GM23338 (cell line): Measurements from ENCODE around the gene GRIA3. TPM values are rescaled to one million over a fixed set of nuclear protein-coding genes. Genes with fewer than 3 reads are reported as not detected.

ENCODE experiments used
- ATAC-seq: fragments of 200-7000 bp; cut with Tn5 transposase; 3 replicates; pipeline ENCODE4 v1.9.1; 2020
- DNase-seq: peaks from one replicate; pipeline ENCODE4 v3.0.0-alpha.2; 2015; ENCODE audit warnings: low spot score
- H2AFZ ChIP-seq: fragments of 200-600 bp; sonication (generic); 2 replicates; pipeline ENCODE4 v1.8.0; 2016; ENCODE audit warnings: antibody characterized with exemption, mild to moderate bottlenecking, moderate library complexity
- H3F3A ChIP-seq: fragments of 200-600 bp; sonication (generic); replicated peaks from 2 replicates; pipeline ENCODE4 v1.8.0; 2017; ENCODE audit warnings: antibody characterized with exemption, mixed run types, low read depth
- H3K27ac ChIP-seq: fragments of 200-600 bp; sonication (generic); 2 replicates; pipeline ENCODE4 v1.6.1; 2016; ENCODE audit warnings: low read depth
- H3K27me3 ChIP-seq: fragments of 200-600 bp; sonication (generic); 2 replicates; pipeline ENCODE4 v1.8.0; 2016; ENCODE audit warnings: mild to moderate bottlenecking, mixed run types, moderate library complexity; ENCODE audit not compliant: insufficient read depth
- H3K36me3 ChIP-seq: fragments of 200-600 bp; sonication (generic); 2 replicates; pipeline ENCODE4 v1.8.0; 2016; ENCODE audit warnings: mild to moderate bottlenecking; ENCODE audit not compliant: insufficient read depth
- H3K4me1 ChIP-seq: fragments of 200-600 bp; sonication (generic); 2 replicates; pipeline ENCODE4 v1.8.0; 2016; ENCODE audit warnings: mild to moderate bottlenecking, moderate library complexity; ENCODE audit not compliant: insufficient read depth
- H3K4me2 ChIP-seq: fragments of 200-600 bp; sonication (generic); 2 replicates; pipeline ENCODE4 v1.7.1; 2017; ENCODE audit warnings: mixed run types
- H3K4me3 ChIP-seq: fragments of 200-600 bp; sonication (generic); 2 replicates; pipeline ENCODE4 v1.6.1; 2016; ENCODE audit warnings: mixed run types
- H3K79me2 ChIP-seq: fragments of 200-600 bp; sonication (generic); replicated peaks from 2 replicates; pipeline ENCODE4 v1.8.0; 2017; ENCODE audit warnings: mild to moderate bottlenecking; ENCODE audit not compliant: insufficient read depth
- H3K9me2 ChIP-seq: fragments of 200-600 bp; sonication (generic); 2 replicates; pipeline ENCODE4 v1.8.0; 2017; ENCODE audit not compliant: insufficient read depth
- H4K20me1 ChIP-seq: fragments of 200-600 bp; sonication (generic); replicated peaks from 2 replicates; pipeline ENCODE4 v1.8.0; 2017; ENCODE audit warnings: mild to moderate bottlenecking; ENCODE audit not compliant: insufficient read depth
- H3K27ac Mint-ChIP-seq: 2 replicates; pipeline ENCODE4 v1.8.0; 2020; ENCODE audit warnings: inconsistent platforms, mild to moderate bottlenecking, moderate library complexity, mixed read lengths
- H3K27me3 Mint-ChIP-seq: 3 replicates; pipeline ENCODE4 v1.8.0; 2022; ENCODE audit warnings: low read depth, mild to moderate bottlenecking, moderate library complexity, mixed read lengths, inconsistent platforms; ENCODE audit not compliant: insufficient read depth, poor library complexity
- H3K36me3 Mint-ChIP-seq: 3 replicates; pipeline ENCODE4 v1.8.0; 2021; ENCODE audit warnings: low read depth, mild to moderate bottlenecking, inconsistent platforms, moderate library complexity, mixed read lengths
- H3K4me1 Mint-ChIP-seq: 3 replicates; pipeline ENCODE4 v1.8.0; 2020; ENCODE audit warnings: mild to moderate bottlenecking, inconsistent platforms, mixed read lengths
- H3K4me3 Mint-ChIP-seq: 3 replicates; pipeline ENCODE4 v1.8.0; 2021; ENCODE audit warnings: moderate library complexity, mild to moderate bottlenecking, inconsistent platforms, mixed read lengths
- H3K9me3 Mint-ChIP-seq: 3 replicates; pipeline ENCODE4 v1.8.0; 2020; ENCODE audit warnings: moderate library complexity, mild to moderate bottlenecking, inconsistent platforms, mixed read lengths
- CREB1 ChIP-seq: fragments of 250-450 bp; sonication (Bioruptor Pico); IDR thresholded peaks from 2 replicates; pipeline ENCODE4 v1.5.0; 2020; ENCODE audit warnings: low read depth, mild to moderate bottlenecking, moderate library complexity
- CTCF ChIP-seq, 2 experiments: fragments of 200-600 bp in 1 of 2; sonication (generic) in 1 of 2; conservative IDR thresholded peaks; 2 replicates each; pipeline versions ENCODE4 v1.5.1 to v1.6.1; 2016 to 2017; ENCODE audit warnings: antibody characterized with exemption in 2 of 2, low read depth in 2 of 2, mild to moderate bottlenecking in 2 of 2, moderate library complexity in 1 of 2
- ETS1 ChIP-seq: IDR thresholded peaks from 2 replicates; pipeline ENCODE4 v1.6.1; 2016; ENCODE audit warnings: antibody characterized with exemption
- EZH2 ChIP-seq: fragments of 200-600 bp; sonication (generic); IDR thresholded peaks from one replicate; pipeline ENCODE4 v1.8.0; 2017; ENCODE audit warnings: antibody characterized with exemption, mild to moderate bottlenecking, low read depth; ENCODE audit not compliant: unreplicated experiment
- EZH2phosphoT487 ChIP-seq: fragments of 200-600 bp; sonication (generic); IDR thresholded peaks from one replicate; pipeline ENCODE4 v1.8.1; 2018; ENCODE audit warnings: antibody characterized with exemption; ENCODE audit not compliant: unreplicated experiment
- JUNB ChIP-seq: IDR thresholded peaks from one replicate; pipeline ENCODE4 v1.6.1; 2016; ENCODE audit warnings: antibody characterized with exemption; ENCODE audit not compliant: unreplicated experiment
- NANOG ChIP-seq: IDR thresholded peaks from 2 replicates; pipeline ENCODE4 v1.6.1; 2016; ENCODE audit warnings: antibody characterized with exemption, borderline replicate concordance
- POLR2AphosphoS5 ChIP-seq: IDR thresholded peaks from 2 replicates; pipeline ENCODE4 v1.6.1; 2016; ENCODE audit warnings: antibody characterized with exemption, low read depth
- REST ChIP-seq: IDR thresholded peaks from one replicate; pipeline ENCODE4 v1.6.1; 2018; ENCODE audit warnings: antibody characterized with exemption; ENCODE audit not compliant: unreplicated experiment
- STAT1 ChIP-seq: IDR thresholded peaks from one replicate; pipeline ENCODE4 v1.6.1; 2016; ENCODE audit warnings: antibody characterized with exemption; ENCODE audit not compliant: unreplicated experiment
- ZNF114 ChIP-seq: fragments of 250-450 bp; sonication (Bioruptor Pico); IDR thresholded peaks from 2 replicates; pipeline ENCODE4 v1.5.0; 2020; ENCODE audit warnings: mild to moderate bottlenecking, moderate library complexity
- ZNF331 ChIP-seq: fragments of 250-450 bp; sonication (Bioruptor Pico); IDR thresholded peaks from 2 replicates; pipeline ENCODE4 v1.5.0; 2020; ENCODE audit warnings: low read depth, mild to moderate bottlenecking, moderate library complexity
- ZNF462 ChIP-seq: fragments of 250-450 bp; sonication (Bioruptor Pico); IDR thresholded peaks from 2 replicates; pipeline ENCODE4 v1.5.0; 2020; ENCODE audit warnings: mild to moderate bottlenecking, moderate library complexity
- polyA plus RNA-seq: library from polyadenylated mRNA; unstranded; fragments of >200 nt; fragmentation: Nextera tagmentation; extraction: Ambion mirVana; gene quantifications from 2 replicates; pipeline ENCODE4 v1.2.1, GENCODE V29; 2016
- total RNA-seq: library from RNA; depleted of rRNA; stranded (reverse); fragments of >200 nt; shearing (Covaris generic); gene quantifications from 2 replicates; pipeline ENCODE4 v1.2.3, GENCODE V29; 2014

Gene GRIA3
- total and polyA plus RNA-seq, 2 experiments from 2014 or later, result 2.7 to 5.6 TPM

GRCh38 chrX:123271902-123272301 lies 87.8 kb downstream of the GRIA3 start:
- Mint-ChIP-seq H3K36me3 (no peaks in the 10 kb centered on the region), H3K4me1 (peaks cover 2% of the 10 kb centered on the region; the same call in 1 of the 3 replicates), H3K4me3 (no peak overlapping the region), H3K27me3 (peaks cover 1% of the 10 kb centered on the region), H3K9me3 (no peaks in the 10 kb centered on the region), H3K27ac (no peak overlapping the region)
- DNase-seq (no peak), ATAC-seq (no peak)
- Histone ChIP-seq H3K4me1 (no peaks in the 10 kb centered on the region), H3F3A (no peaks in the 10 kb centered on the region), H3K4me2 (no peak overlapping the region), H4K20me1 (no peaks in the 10 kb centered on the region), H3K9me2 (no peaks in the 10 kb centered on the region), H3K36me3 (no peaks in the 10 kb centered on the region), H3K79me2 (no peaks in the 10 kb centered on the region), H3K27ac (no peak overlapping the region), H3K4me3 (no peak overlapping the region), H2AFZ (no peak overlapping the region), H3K27me3 (no peaks in the 10 kb centered on the region)
- TF ChIP-seq NANOG (no peak), POLR2AphosphoS5 (no peak), CREB1 (CRISPR knock-in tag) (no peak), REST (no peak), ZNF462 (CRISPR knock-in tag) (no peak), JUNB (no peak), ETS1 (no peak), ZNF331 (CRISPR knock-in tag) (no peak), CTCF (conservative IDR thresholded peaks at IDR 0.05; ENCODE audit: low read depth in 2 of 2) (no peak), STAT1 (no peak), EZH2phosphoT487 (no peak), EZH2 (no peak), ZNF114 (CRISPR knock-in tag) (no peak)
